ENCODE data around the gene TCF12.
"Not testable (repeated sequence)": the region's sequence is repeated elsewhere in the genome, so short reads cannot be mapped to it uniquely, and the experiment has no call there.

Gene TCF12

GRCh38 chr15:57147621-57148020 lies 229.2 kb downstream of the TCF12 start:
- DNase-seq = no peak

GRCh38 chr15:57148262-57148661 lies 229.8 kb downstream of the TCF12 start:
- DNase-seq = no peak

- DNase-seq = peak; percentile 41
Observed at GRCh38 chr15:57149196-57149595, 230.8 kb downstream of the TCF12 start.

- DNase-seq = no peak
Observed at GRCh38 chr15:57150066-57150865, 231.8 kb downstream of the TCF12 start.

GRCh38 chr15:57150866-57151203 lies 232.4 kb downstream of the TCF12 start:
- DNase-seq = not testable (repeated sequence)

GRCh38 chr15:57152133-57152532 lies 233.7 kb downstream of the TCF12 start:
- no peak for DNase-seq

GRCh38 chr15:57152666-57153539 lies 234.5 kb downstream of the TCF12 start:
- no peak for DNase-seq

- no peak for DNase-seq
Observed at GRCh38 chr15:57156210-57156884, 237.9 kb downstream of the TCF12 start.

GRCh38 chr15:57158589-57158988 lies 240.1 kb downstream of the TCF12 start:
- DNase-seq = peak; percentile 61

- DNase-seq = no peak
Observed at GRCh38 chr15:57158997-57159668, 240.7 kb downstream of the TCF12 start.

- DNase-seq = no peak
Observed at GRCh38 chr15:57159767-57160166, 241.3 kb downstream of the TCF12 start.

- no peak for DNase-seq
Observed at GRCh38 chr15:57160823-57161560, 242.5 kb downstream of the TCF12 start.

GRCh38 chr15:57164251-57164650 lies 245.8 kb downstream of the TCF12 start:
- not testable (repeated sequence) for DNase-seq

- DNase-seq = no peak
Observed at GRCh38 chr15:57165992-57166391, 247.5 kb downstream of the TCF12 start.

GRCh38 chr15:57167821-57168395 lies 249.5 kb downstream of the TCF12 start:
- DNase-seq = no peak

GRCh38 chr15:57169643-57170042 lies 251.2 kb downstream of the TCF12 start:
- no peak for DNase-seq

GRCh38 chr15:57171426-57171825 lies 253.0 kb downstream of the TCF12 start:
- DNase-seq = peak; percentile 13

GRCh38 chr15:57172925-57173324 lies 254.5 kb downstream of the TCF12 start:
- no peak for DNase-seq

GRCh38 chr15:57183041-57183440 lies 264.6 kb downstream of the TCF12 start:
- DNase-seq = no peak

- no peak for DNase-seq
Observed at GRCh38 chr15:57183614-57184344, 265.3 kb downstream of the TCF12 start.

GRCh38 chr15:57184502-57184901 lies 266.1 kb downstream of the TCF12 start:
- no peak for DNase-seq
